GM19395 (cell line): ENCODE measurements around the gene POU2F1.
"Not testable (repeated sequence)": the region's sequence is repeated elsewhere in the genome, so short reads cannot be mapped to it uniquely, and the experiment has no call there.

Experiments used
- ATAC-seq: cut with Tn5 transposase; IDR thresholded peaks from one replicate; pipeline ENCODE4 v1.9.1; 2021; ENCODE audit warnings: mild to moderate bottlenecking, moderate library complexity; ENCODE audit not compliant: unreplicated experiment

The POU2F1 gene

GRCh38 chr1:167202049-167202448, 18.6 kb upstream of the POU2F1 start:
- no peak for ATAC-seq

- ATAC-seq, result not testable (repeated sequence)
Measured at GRCh38 chr1:167205306-167206050, 15.2 kb upstream of the POU2F1 start.

GRCh38 chr1:167206166-167206835, 14.4 kb upstream of the POU2F1 start:
- no peak for ATAC-seq

GRCh38 chr1:167207940-167208623, 12.6 kb upstream of the POU2F1 start:
- ATAC-seq, result no peak

- ATAC-seq, result no peak
Measured at GRCh38 chr1:167208624-167208976, 12.1 kb upstream of the POU2F1 start.

GRCh38 chr1:167209044-167209443, 11.6 kb upstream of the POU2F1 start:
- ATAC-seq, result no peak

GRCh38 chr1:167210966-167211674, 9.6 kb upstream of the POU2F1 start:
- ATAC-seq, result no peak

- no peak for ATAC-seq
Measured at GRCh38 chr1:167212025-167212424, 8.7 kb upstream of the POU2F1 start.

- no peak for ATAC-seq
Measured at GRCh38 chr1:167216809-167217208, 3.9 kb upstream of the POU2F1 start.

- no peak for ATAC-seq
Measured at GRCh38 chr1:167219194-167219593, 1.5 kb upstream of the POU2F1 start.

GRCh38 chr1:167219646-167220536, 795 bp upstream of the POU2F1 start:
- peak; percentile 49 for ATAC-seq

- peak; percentile 3 for ATAC-seq
Measured at GRCh38 chr1:167221126-167221737, 546 bp downstream of the POU2F1 start.

GRCh38 chr1:167221738-167222610, 1.3 kb downstream of the POU2F1 start:
- peak; percentile 60 for ATAC-seq

GRCh38 chr1:167223144-167224103, 2.7 kb downstream of the POU2F1 start:
- ATAC-seq, result no peak

- ATAC-seq, result not testable (repeated sequence)
Measured at GRCh38 chr1:167224734-167225235, 4.1 kb downstream of the POU2F1 start.

GRCh38 chr1:167225920-167226319, 5.2 kb downstream of the POU2F1 start:
- no peak for ATAC-seq

GRCh38 chr1:167227934-167228378, 7.3 kb downstream of the POU2F1 start:
- no peak for ATAC-seq
